Loucy (cell line): ENCODE data around the gene PLCL2.

Source experiments
- H2AFZ ChIP-seq: fragments of 200-600 bp; sonication (generic); 2 replicates; pipeline ENCODE4 v1.6.0; 2016; ENCODE audit warnings: antibody characterized with exemption, mild to moderate bottlenecking, low read length, moderate library complexity
- H3F3A ChIP-seq: fragments of 200-600 bp; 2 replicates; pipeline ENCODE4 v1.6.0; 2016; ENCODE audit warnings: antibody characterized with exemption, low read depth, mild to moderate bottlenecking
- H3K27me3 ChIP-seq: fragments of 200-600 bp; sonication (generic); 2 replicates; pipeline ENCODE4 v1.6.1; 2014; ENCODE audit warnings: low read length, mild to moderate bottlenecking; ENCODE audit not compliant: insufficient read depth, poor library complexity, severe bottlenecking
- H3K36me3 ChIP-seq: fragments of 200-600 bp; sonication (generic); 2 replicates; pipeline ENCODE4 v1.6.1; 2016; ENCODE audit warnings: low read length; ENCODE audit not compliant: insufficient read depth
- H3K4me1 ChIP-seq: fragments of 200-600 bp; sonication (generic); 2 replicates; pipeline ENCODE4 v1.5.1; 2014; ENCODE audit warnings: low read length, mild to moderate bottlenecking; ENCODE audit not compliant: insufficient read depth, poor library complexity, severe bottlenecking
- H3K4me2 ChIP-seq: fragments of 200-600 bp; sonication (generic); 2 replicates; pipeline ENCODE4 v1.6.0; 2014; ENCODE audit warnings: antibody characterized with exemption, low read length, low read depth, mild to moderate bottlenecking; ENCODE audit not compliant: poor library complexity, severe bottlenecking
- H3K4me3 ChIP-seq: fragments of 200-600 bp; sonication (generic); 2 replicates; pipeline ENCODE4 v1.5.1; 2014; ENCODE audit warnings: low read length, mild to moderate bottlenecking, mixed read lengths; ENCODE audit not compliant: poor library complexity, severe bottlenecking
- H3K79me2 ChIP-seq: fragments of 200-600 bp; sonication (generic); 2 replicates; pipeline ENCODE4 v1.6.1; 2014; ENCODE audit warnings: low read length; ENCODE audit not compliant: insufficient read depth
- H3K9ac ChIP-seq: fragments of 200-600 bp; sonication (generic); 2 replicates; pipeline ENCODE4 v1.6.0; 2014; ENCODE audit warnings: mild to moderate bottlenecking, low read depth, low read length, moderate library complexity; ENCODE audit not compliant: poor library complexity, severe bottlenecking
- H3K9me2 ChIP-seq: fragments of 200-600 bp; sonication (generic); replicated peaks from 2 replicates; pipeline ENCODE4 v1.6.1; 2016; ENCODE audit warnings: low read depth, low read length, mixed read lengths
- H3K9me3 ChIP-seq: fragments of 200-600 bp; sonication (generic); 2 replicates; pipeline ENCODE4 v1.6.1; 2014; ENCODE audit warnings: mild to moderate bottlenecking, antibody characterized with exemption, low read length, low read depth; ENCODE audit not compliant: insufficient read depth
- H4K20me1 ChIP-seq: fragments of 200-600 bp; sonication (generic); 2 replicates; pipeline ENCODE4 v1.6.0; 2014; ENCODE audit warnings: antibody characterized with exemption, low read length, mild to moderate bottlenecking; ENCODE audit not compliant: insufficient read depth, poor library complexity, severe bottlenecking
- EZH2phosphoT487 ChIP-seq: fragments of 200-600 bp; IDR thresholded peaks from 2 replicates; pipeline ENCODE4 v1.6.1; 2018; ENCODE audit warnings: antibody characterized with exemption, mild to moderate bottlenecking, moderate library complexity, borderline replicate concordance
- TF ChIP-seq, protein P1 (sequence below): fragments of 200-600 bp; sonication (generic); conservative IDR thresholded peaks from 2 replicates; pipeline ENCODE4 v1.5.1; 2014; ENCODE audit warnings: mild to moderate bottlenecking, antibody characterized with exemption, low read length

The PLCL2 gene

DNA sequence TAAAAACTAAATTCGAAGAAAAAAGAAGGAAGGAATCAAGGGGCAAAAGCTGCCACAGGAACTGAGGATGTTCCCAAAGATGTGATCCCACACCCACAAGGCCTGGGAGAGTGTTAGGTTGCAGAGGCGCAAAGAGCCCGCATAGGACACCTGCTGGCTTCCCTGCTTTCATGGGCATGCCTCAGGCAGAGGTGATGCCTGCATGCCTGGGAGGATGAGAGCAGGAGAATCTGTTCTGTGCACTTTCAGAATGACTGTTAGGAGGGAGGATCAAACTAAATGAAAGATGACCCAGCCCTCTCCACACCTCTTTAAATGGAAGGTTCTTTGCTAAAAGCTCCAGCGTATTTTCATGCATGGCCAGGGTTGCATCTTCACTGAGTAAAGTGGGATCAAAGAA is 162.4 kb downstream of the PLCL2 start:
- no peaks in the 10 kb centered on the region for H4K20me1 ChIP-seq
- peaks cover 6% of the 10 kb centered on the region for H3K4me1 ChIP-seq
- TF ChIP-seq, protein P1, sequence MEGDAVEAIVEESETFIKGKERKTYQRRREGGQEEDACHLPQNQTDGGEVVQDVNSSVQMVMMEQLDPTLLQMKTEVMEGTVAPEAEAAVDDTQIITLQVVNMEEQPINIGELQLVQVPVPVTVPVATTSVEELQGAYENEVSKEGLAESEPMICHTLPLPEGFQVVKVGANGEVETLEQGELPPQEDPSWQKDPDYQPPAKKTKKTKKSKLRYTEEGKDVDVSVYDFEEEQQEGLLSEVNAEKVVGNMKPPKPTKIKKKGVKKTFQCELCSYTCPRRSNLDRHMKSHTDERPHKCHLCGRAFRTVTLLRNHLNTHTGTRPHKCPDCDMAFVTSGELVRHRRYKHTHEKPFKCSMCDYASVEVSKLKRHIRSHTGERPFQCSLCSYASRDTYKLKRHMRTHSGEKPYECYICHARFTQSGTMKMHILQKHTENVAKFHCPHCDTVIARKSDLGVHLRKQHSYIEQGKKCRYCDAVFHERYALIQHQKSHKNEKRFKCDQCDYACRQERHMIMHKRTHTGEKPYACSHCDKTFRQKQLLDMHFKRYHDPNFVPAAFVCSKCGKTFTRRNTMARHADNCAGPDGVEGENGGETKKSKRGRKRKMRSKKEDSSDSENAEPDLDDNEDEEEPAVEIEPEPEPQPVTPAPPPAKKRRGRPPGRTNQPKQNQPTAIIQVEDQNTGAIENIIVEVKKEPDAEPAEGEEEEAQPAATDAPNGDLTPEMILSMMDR, result no peak
- TF ChIP-seq EZH2phosphoT487, result no peak
- no peak overlapping the region for H3K4me3 ChIP-seq
- no peak overlapping the region for H3K4me2 ChIP-seq
- no peaks in the 10 kb centered on the region for H3K27me3 ChIP-seq
- no peak overlapping the region for H3K9ac ChIP-seq
- H3K9me3 ChIP-seq, result 0 out of 2 replicates have a peak, but pooled peaks cover 7% of the 10 kb centered on the region
- H3K9me2 ChIP-seq, result no peaks in the 10 kb centered on the region
- no peaks in the 10 kb centered on the region for H3F3A ChIP-seq
- peaks cover 21% of the 10 kb centered on the region; the same call in 1 of the 2 replicates for H3K36me3 ChIP-seq
- no peaks in the 10 kb centered on the region for H3K79me2 ChIP-seq
- H2AFZ ChIP-seq, result no peak overlapping the region

- no peak overlapping the region for H3K4me2 ChIP-seq
- H3F3A ChIP-seq, result no peaks in the 10 kb centered on the region
- no peaks in the 10 kb centered on the region for H4K20me1 ChIP-seq
- H3K9me2 ChIP-seq, result no peaks in the 10 kb centered on the region
- H3K4me1 ChIP-seq, result peaks cover 6% of the 10 kb centered on the region
- no peak overlapping the region for H2AFZ ChIP-seq
- H3K79me2 ChIP-seq, result no peaks in the 10 kb centered on the region
- H3K9ac ChIP-seq, result no peak overlapping the region
- H3K4me3 ChIP-seq, result no peak overlapping the region
- no peak for TF ChIP-seq EZH2phosphoT487
- TF ChIP-seq, protein P1, result no peak
- H3K9me3 ChIP-seq, result 0 out of 2 replicates have a peak, but pooled peaks cover 7% of the 10 kb centered on the region
- H3K36me3 ChIP-seq, result peaks cover 21% of the 10 kb centered on the region; the same call in 1 of the 2 replicates
- no peaks in the 10 kb centered on the region for H3K27me3 ChIP-seq
Measured at GRCh38 chr3:17047894-17048293, 163.1 kb downstream of the PLCL2 start.

- H3K4me2 ChIP-seq, result no peak overlapping the region
- H3K4me1 ChIP-seq, result peaks cover 11% of the 10 kb centered on the region
- 0 out of 2 replicates have a peak, but pooled peaks cover 7% of the 10 kb centered on the region for H3K9me3 ChIP-seq
- no peak overlapping the region for H3K4me3 ChIP-seq
- no peaks in the 10 kb centered on the region for H3K9me2 ChIP-seq
- H3F3A ChIP-seq, result no peaks in the 10 kb centered on the region
- no peaks in the 10 kb centered on the region for H3K27me3 ChIP-seq
- no peak overlapping the region for H3K9ac ChIP-seq
- H3K36me3 ChIP-seq, result peaks cover 25% of the 10 kb centered on the region; the same call in 1 of the 2 replicates
- TF ChIP-seq EZH2phosphoT487, result no peak
- TF ChIP-seq, protein P1, result no peak
- no peak overlapping the region for H2AFZ ChIP-seq
- H3K79me2 ChIP-seq, result no peaks in the 10 kb centered on the region
- H4K20me1 ChIP-seq, result no peaks in the 10 kb centered on the region
Measured at GRCh38 chr3:17050071-17050470, 165.3 kb downstream of the PLCL2 start.
